H1 (cell line): ENCODE measurements around the gene OR5AS1. TPM values are rescaled to one million over a fixed set of nuclear protein-coding genes. Genes with fewer than 3 reads are reported as not detected.
A peak's percentile ranks its signal among the peaks of the same experiment; 100 is the strongest.

Source experiments
- CTCF ChIA-PET: fragments of 300-600 bp; sonication (Branson Sonifier 250); formaldehyde crosslinking; loops from one replicate; lab custom pipeline; 2021; ENCODE audit not compliant: partially characterized antibody; lab: Charles Lee
- POLR2A ChIA-PET: fragments of 300-600 bp; sonication (Branson Sonifier 250); formaldehyde crosslinking; loops from one replicate; lab custom pipeline; 2021; ENCODE audit warnings: inconsistent platforms; ENCODE audit not compliant: partially characterized antibody; lab: Charles Lee
- DNase-seq, 2 experiments: peaks; one replicate each; pipeline versions ENCODE4 v3.0.0 to v3.0.0-alpha.2; 2010 to 2022; ENCODE audit warnings: low spot score in 2 of 2, low read depth in 1 of 2, mixed read lengths in 1 of 2
- FAIRE-seq: peaks from 2 replicates; lab custom pipeline; 2011; peaks lifted over from hg19 to GRCh38; lab: Jason Lieb, UNC
- H2AFZ ChIP-seq: 2 replicates; pipeline ENCODE4 v1.8.1; 2012; ENCODE audit warnings: low read length, inconsistent platforms
- H2AK5ac ChIP-seq: 2 replicates; pipeline ENCODE4 v1.6.1; 2013; ENCODE audit warnings: low read depth, low read length
- H2BK120ac ChIP-seq: replicated peaks from 2 replicates; pipeline ENCODE3; 2013; ENCODE audit warnings: low read depth, low read length, inconsistent platforms
- H2BK12ac ChIP-seq: 2 replicates; pipeline ENCODE4 v1.6.1; 2013; ENCODE audit warnings: low read depth, low read length
- H2BK15ac ChIP-seq: 2 replicates; pipeline ENCODE4 v1.6.1; 2013; ENCODE audit warnings: low read length
- H2BK20ac ChIP-seq: 2 replicates; pipeline ENCODE4 v1.6.1; 2013; ENCODE audit warnings: low read length
- H2BK5ac ChIP-seq: 2 replicates; pipeline ENCODE4 v1.6.1; 2013; ENCODE audit warnings: low read depth, low read length
- H3K14ac ChIP-seq: 2 replicates; pipeline ENCODE4 v1.6.1; 2013; ENCODE audit warnings: inconsistent platforms; ENCODE audit not compliant: insufficient read length
- H3K18ac ChIP-seq: 2 replicates; pipeline ENCODE4 v1.6.1; 2013; ENCODE audit warnings: low read length; ENCODE audit errors: extremely low read depth
- H3K23ac ChIP-seq: 2 replicates; pipeline ENCODE4 v1.6.1; 2013; ENCODE audit warnings: inconsistent platforms; ENCODE audit not compliant: insufficient read length
- H3K23me2 ChIP-seq: 2 replicates; pipeline ENCODE4 v1.6.1; 2013; ENCODE audit warnings: low read depth, low read length
- H3K27ac ChIP-seq: 2 replicates; pipeline ENCODE4 v1.6.1; 2011; ENCODE audit warnings: low read depth, low read length, inconsistent platforms
- H3K27me3 ChIP-seq, 4 experiments: replicated peaks in 1 of 4; 1 replicate in 1 of 4; 2 replicates in 3 of 4; pipeline versions ENCODE4 v1.6.1 to v1.8.1; 2011 to 2013; ENCODE audit warnings: low read length in 3 of 4, mild to moderate bottlenecking in 3 of 4, inconsistent platforms in 2 of 4, mixed read lengths in 2 of 4, moderate library complexity in 1 of 4; ENCODE audit not compliant: control insufficient read depth in 3 of 4, insufficient read depth in 3 of 4; ENCODE audit errors: extremely low read depth in 1 of 4
- H3K36me3 ChIP-seq, 4 experiments: 2 replicates each; pipeline versions ENCODE4 v1.6.1 to v1.8.1; 2011 to 2013; ENCODE audit warnings: mild to moderate bottlenecking in 4 of 4, low read length in 3 of 4, moderate library complexity in 2 of 4, control low read depth in 1 of 4, inconsistent platforms in 1 of 4; ENCODE audit not compliant: insufficient read depth in 4 of 4, control insufficient read depth in 2 of 4
- H3K4ac ChIP-seq: replicated peaks from 2 replicates; pipeline ENCODE3; 2013; ENCODE audit warnings: low read length, low read depth, mixed read lengths, inconsistent platforms; ENCODE audit not compliant: insufficient read length
- H3K4me1 ChIP-seq, 4 experiments: replicated peaks in 1 of 4; 1 replicate in 1 of 4; 2 replicates in 3 of 4; pipeline versions ENCODE4 v1.6.1 to v1.8.1; 2011 to 2013; ENCODE audit warnings: low read length in 3 of 4, inconsistent platforms in 2 of 4, mixed read lengths in 1 of 4; ENCODE audit not compliant: insufficient read depth in 4 of 4, control insufficient read depth in 3 of 4
- H3K4me2 ChIP-seq, 2 experiments: 2 replicates each; pipeline versions ENCODE4 v1.6.1 to v1.8.1; 2011 to 2013; ENCODE audit warnings: low read depth in 2 of 2, low read length in 2 of 2, control low read depth in 1 of 2, inconsistent platforms in 1 of 2, mild to moderate bottlenecking in 1 of 2; ENCODE audit not compliant: insufficient read depth in 1 of 2
- H3K4me3 ChIP-seq, 4 experiments: fragments of 200-600, 300-600 bp in 1 of 4; sonication (generic), shearing (Covaris generic), sonication (Bioruptor Twin) in 1 of 4; 2 replicates each; pipeline versions ENCODE4 v1.5.1 to v1.8.1; 2011 to 2016; ENCODE audit warnings: low read length in 4 of 4, low read depth in 3 of 4, control low read depth in 2 of 4, inconsistent platforms in 2 of 4, mild to moderate bottlenecking in 2 of 4, mixed read lengths in 1 of 4, moderate library complexity in 1 of 4; ENCODE audit not compliant: insufficient read depth in 2 of 4; ENCODE audit errors: extremely low read depth in 1 of 4
- H3K56ac ChIP-seq: replicated peaks from 2 replicates; pipeline ENCODE3; 2013; ENCODE audit warnings: low read depth, mild to moderate bottlenecking, mixed read lengths, low read length, inconsistent platforms; ENCODE audit not compliant: insufficient read length
- H3K79me1 ChIP-seq: 2 replicates; pipeline ENCODE4 v1.6.1; 2013; ENCODE audit warnings: low read depth, low read length, control low read depth
- H3K79me2 ChIP-seq, 2 experiments: 2 replicates each; pipeline versions ENCODE4 v1.6.1 to v1.8.1; 2012 to 2013; ENCODE audit warnings: low read length in 2 of 2, mild to moderate bottlenecking in 2 of 2, inconsistent platforms in 1 of 2; ENCODE audit not compliant: insufficient read depth in 2 of 2, control insufficient read depth in 1 of 2
- H3K9ac ChIP-seq, 4 experiments: replicated peaks in 1 of 4; 1 replicate in 1 of 4; 2 replicates in 3 of 4; pipeline versions ENCODE4 v1.6.1 to v1.8.1; 2011 to 2013; ENCODE audit warnings: low read depth in 3 of 4, low read length in 3 of 4, control low read depth in 2 of 4, mild to moderate bottlenecking in 2 of 4, moderate library complexity in 2 of 4, inconsistent platforms in 1 of 4; ENCODE audit errors: extremely low read depth in 1 of 4
- H3K9me3 ChIP-seq, 2 experiments: 2 replicates each; pipeline versions ENCODE4 v1.6.1 to v1.8.1; 2012 to 2013; ENCODE audit warnings: mild to moderate bottlenecking in 2 of 2, moderate library complexity in 2 of 2, control low read depth in 1 of 2, inconsistent platforms in 1 of 2, low read depth in 1 of 2, low read length in 1 of 2, mixed read lengths in 1 of 2; ENCODE audit not compliant: insufficient read depth in 2 of 2
- H4K20me1 ChIP-seq, 2 experiments: replicated peaks in 1 of 2; 2 replicates each; pipeline versions ENCODE3 to v1.8.1; 2011 to 2013; ENCODE audit warnings: inconsistent platforms in 2 of 2, low read length in 2 of 2, mild to moderate bottlenecking in 1 of 2; ENCODE audit not compliant: insufficient read depth in 2 of 2, control insufficient read depth in 1 of 2
- H4K5ac ChIP-seq: 2 replicates; pipeline ENCODE4 v1.6.1; 2013; ENCODE audit warnings: low read length, low read depth, mixed read lengths, inconsistent platforms; ENCODE audit not compliant: insufficient read length
- H4K8ac ChIP-seq: 2 replicates; pipeline ENCODE4 v1.8.0; 2013; ENCODE audit warnings: mild to moderate bottlenecking, moderate library complexity, low read length, inconsistent platforms; ENCODE audit not compliant: insufficient read depth; ENCODE audit errors: extremely low read depth
- H4K91ac ChIP-seq: replicated peaks from 2 replicates; pipeline ENCODE3; 2013; ENCODE audit warnings: low read length, mixed read lengths, inconsistent platforms; ENCODE audit not compliant: insufficient read length
- RFX5 ChIP-seq: IDR thresholded peaks from 2 replicates; pipeline ENCODE4 v1.6.1; 2011; ENCODE audit warnings: low read depth, low read length, improper control_type of control experiment, borderline replicate concordance
- SIN3A ChIP-seq, 2 experiments: IDR thresholded peaks in 1 of 2; conservative IDR thresholded peaks in 1 of 2; 2 replicates each; pipeline ENCODE4 v1.6.1; 2011 to 2012; ENCODE audit warnings: low read length in 2 of 2, improper control_type of control experiment in 1 of 2, low read depth in 1 of 2, mild to moderate bottlenecking in 1 of 2
- WGBS, 2 experiments: shearing (Covaris generic) in 1 of 2; methylation state at CpG; one replicate each; pipeline versions ENCODE4 v1.1.6 to v1.1.7; 2013 to 2015; ENCODE audit warnings: low lambda C conversion rate in 2 of 2, mixed read lengths in 2 of 2, inconsistent platforms in 1 of 2, low coverage in 1 of 2, missing lambda C conversion rate in 1 of 2; ENCODE audit not compliant: insufficient replicate concordance in 2 of 2, insufficient coverage in 1 of 2, insufficient read length in 1 of 2; ENCODE audit errors: extremely low coverage in 1 of 2, missing lambda C conversion rate in 1 of 2; 5-methylcytosine and 5-hydroxymethylcytosine counted together
- polyA plus RNA-seq, 7 experiments: library from polyadenylated mRNA; depleted of rRNA in 3 of 7; stranded (reverse) in 5 of 7; unstranded in 2 of 7; fragments of >200 nt in 5 of 7; fragments of 200-250 nt in 2 of 7; gene quantifications; 1 replicate in 5 of 7; 2 replicates in 1 of 7; 4 replicates in 1 of 7; pipeline versions ENCODE4 v1.2.1 to v1.2.3, GENCODE V29; 2011 to 2013; ENCODE audit warnings: missing spikeins in 2 of 7, mixed read lengths in 2 of 7
- total RNA-seq: library from RNA; stranded (reverse); fragmentation: NEBNext Ultra II Directional; extraction: Animal tissue kit (Norgen Biotek cat#: 25700); gene quantifications from 2 replicates; pipeline ENCODE4 v1.2.1, GENCODE V29; 2021

The OR5AS1 gene
- total and polyA plus RNA-seq, 2 of the 8 experiments (the other 6 are each of a cell fraction or from before 2014, with no cell fraction given), result not detected

- Histone ChIP-seq H4K8ac (no peak overlapping the region), H2BK12ac (no peak overlapping the region), H2BK5ac (no peak overlapping the region), H3K79me2 (no peaks in the 10 kb centered on the region), H3K36me3 (no peaks in the 10 kb centered on the region), H3K23me2 (no peaks in the 10 kb centered on the region)
- no peak for TF ChIP-seq SIN3A (conservative IDR thresholded peaks at IDR 0.05 in 1 of 2, IDR thresholded peaks at IDR 0.05 in 1 of 2; ENCODE audit: low read depth in 1 of 2, low read length in 2 of 2)
- TF ChIP-seq RFX5, result no peak
- TF ChIP-seq, all 59 proteins: peak for 0
- no peak overlapping the region for H3K27ac ChIP-seq
- H2AK5ac ChIP-seq, result no peak overlapping the region
- H2BK120ac ChIP-seq, result no peak overlapping the region
- no peak overlapping the region for H3K4me3 ChIP-seq
- DNase-seq (no peak), FAIRE-seq (no peak)
- H3K4me1 ChIP-seq, result no peaks in the 10 kb centered on the region
- no peak overlapping the region for H3K14ac ChIP-seq
- H3K23ac ChIP-seq, result no peak overlapping the region
- H2AFZ ChIP-seq, result peak overlapping the region; percentile 85; the same call in 1 of the 2 replicates
- no peak overlapping the region for H3K9ac ChIP-seq
- no peak overlapping the region for H3K4ac ChIP-seq
- 89% methylated on average over 2 of the region's 2 CpGs; no CpG with 5 or more reads in 1 of the 2 experiments for WGBS, 2 experiments
- H2BK15ac ChIP-seq, result no peak overlapping the region
- no peak overlapping the region for H3K4me2 ChIP-seq
- no peak overlapping the region for H4K91ac ChIP-seq
- no peak overlapping the region for H3K18ac ChIP-seq
- H3K9me3 ChIP-seq, result no peaks in the 10 kb centered on the region
- H3K56ac ChIP-seq, result no peak overlapping the region
- H3K79me1 ChIP-seq, result no peaks in the 10 kb centered on the region
- H4K5ac ChIP-seq, result no peak overlapping the region
- ChIA-PET POLR2A (no interaction called here), CTCF (no interaction called here)
- no peaks in the 10 kb centered on the region for H4K20me1 ChIP-seq
- H2BK20ac ChIP-seq, result no peak overlapping the region
- no peaks in the 10 kb centered on the region for H3K27me3 ChIP-seq
Measured at GRCh38 chr11:56049487-56049886, 22.0 kb downstream of the OR5AS1 start.
